Measurements from ENCODE around the gene NRN1L.
"Not testable (repeated sequence)": the region's sequence is repeated elsewhere in the genome, so short reads cannot be mapped to it uniquely, and the experiment has no call there.

The NRN1L gene

DNA sequence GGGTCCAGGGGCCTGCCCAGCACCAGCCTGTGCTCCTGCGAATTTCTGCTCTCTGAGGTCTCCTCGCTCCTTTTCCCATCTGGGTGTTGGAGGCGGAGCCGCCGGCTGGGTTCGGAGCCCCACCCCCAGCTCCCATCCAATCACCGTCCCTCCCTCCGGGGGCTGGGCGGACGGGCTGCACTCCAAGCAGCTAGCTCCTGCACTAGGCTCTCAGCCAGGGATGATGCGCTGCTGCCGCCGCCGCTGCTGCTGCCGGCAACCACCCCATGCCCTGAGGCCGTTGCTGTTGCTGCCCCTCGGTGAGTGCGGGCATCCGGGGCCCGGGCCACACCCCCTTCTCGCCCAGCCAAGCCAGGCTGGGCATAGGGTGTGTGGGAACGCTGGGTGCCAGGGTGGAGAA lies at the start of gene NRN1L:
Gene NRN1L (plus strand): TSS at position 202 of the 400 bp plus-strand sequence. CDS start 19 bp downstream, at position 221.
- peak; percentile 60 for DNase-seq

GRCh38 chr16:67837190-67837589 lies 47.5 kb upstream of the NRN1L start:
- DNase-seq, result not testable (repeated sequence)

GRCh38 chr16:67837811-67838210 lies 46.9 kb upstream of the NRN1L start:
- DNase-seq, result no peak

DNA sequence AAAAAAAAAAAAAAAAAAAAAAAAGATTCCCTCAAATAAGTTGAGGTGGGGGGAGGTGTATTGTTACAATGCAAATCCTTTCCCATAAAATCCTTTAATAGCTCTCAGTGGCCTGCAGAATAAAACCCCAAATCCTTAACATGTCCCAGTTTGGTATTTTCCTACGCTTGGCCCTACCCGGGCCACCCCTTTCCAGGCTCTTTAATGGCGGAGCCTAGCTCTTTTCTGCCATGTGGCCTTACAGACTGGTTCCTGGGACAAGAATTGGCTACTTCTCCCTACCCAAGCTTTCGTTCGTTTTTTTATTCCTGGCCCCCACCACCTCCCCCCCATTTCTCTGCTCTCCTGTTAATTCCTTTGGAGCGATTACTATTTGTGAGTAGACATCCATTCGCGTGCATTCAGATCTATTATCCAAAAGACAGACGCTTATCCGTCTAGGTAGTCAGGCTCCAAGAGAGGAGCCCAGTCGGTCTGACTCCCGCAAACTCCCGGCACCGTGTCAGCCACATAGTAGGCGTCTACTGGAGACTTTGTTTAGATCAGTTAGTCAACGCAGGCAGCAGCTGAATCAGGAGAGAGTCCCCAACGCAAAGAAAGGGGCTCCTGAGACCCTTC lies 43.4 kb upstream of the NRN1L start:
- DNase-seq, result no peak

- DNase-seq, result peak; percentile 94
Measured at GRCh38 chr16:67841816-67842508, 42.7 kb upstream of the NRN1L start, which contains the start of gene THAP11. THAP11 (plus strand) TSS chr16:67842320; CDS start chr16:67842555, 235 bp downstream.

DNA sequence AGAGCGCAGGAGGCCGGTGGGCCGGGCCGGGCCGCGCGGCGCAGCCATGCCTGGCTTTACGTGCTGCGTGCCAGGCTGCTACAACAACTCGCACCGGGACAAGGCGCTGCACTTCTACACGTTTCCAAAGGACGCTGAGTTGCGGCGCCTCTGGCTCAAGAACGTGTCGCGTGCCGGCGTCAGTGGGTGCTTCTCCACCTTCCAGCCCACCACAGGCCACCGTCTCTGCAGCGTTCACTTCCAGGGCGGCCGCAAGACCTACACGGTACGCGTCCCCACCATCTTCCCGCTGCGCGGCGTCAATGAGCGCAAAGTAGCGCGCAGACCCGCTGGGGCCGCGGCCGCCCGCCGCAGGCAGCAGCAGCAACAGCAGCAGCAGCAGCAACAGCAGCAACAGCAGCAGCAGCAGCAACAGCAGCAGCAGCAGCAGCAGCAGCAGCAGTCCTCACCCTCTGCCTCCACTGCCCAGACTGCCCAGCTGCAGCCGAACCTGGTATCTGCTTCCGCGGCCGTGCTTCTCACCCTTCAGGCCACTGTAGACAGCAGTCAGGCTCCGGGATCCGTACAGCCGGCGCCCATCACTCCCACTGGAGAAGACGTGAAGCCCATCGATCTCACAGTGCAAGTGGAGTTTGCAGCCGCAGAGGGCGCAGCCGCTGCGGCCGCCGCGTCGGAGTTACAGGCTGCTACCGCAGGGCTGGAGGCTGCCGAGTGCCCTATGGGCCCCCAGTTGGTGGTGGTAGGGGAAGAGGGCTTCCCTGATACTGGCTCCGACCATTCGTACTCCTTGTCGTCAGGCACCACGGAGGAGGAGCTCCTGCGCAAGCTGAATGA lies 42.0 kb upstream of the NRN1L start:
- peak; percentile 70 for DNase-seq

DNA sequence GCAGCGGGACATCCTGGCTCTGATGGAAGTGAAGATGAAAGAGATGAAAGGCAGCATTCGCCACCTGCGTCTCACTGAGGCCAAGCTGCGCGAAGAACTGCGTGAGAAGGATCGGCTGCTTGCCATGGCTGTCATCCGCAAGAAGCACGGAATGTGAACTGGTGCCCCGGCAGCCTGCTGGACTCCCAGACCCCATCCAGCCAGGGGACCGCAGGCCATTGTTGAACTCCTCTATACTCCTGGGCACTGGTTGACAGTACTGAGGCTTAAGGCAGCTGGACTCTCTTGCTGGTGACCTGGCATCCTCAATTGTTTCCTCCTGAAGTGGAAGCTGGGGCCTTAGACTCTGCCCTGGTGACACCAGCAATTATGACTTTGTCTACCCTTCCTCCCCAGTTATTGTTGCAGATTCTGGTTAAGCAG lies 41.3 kb upstream of the NRN1L start:
- peak; percentile 62 for DNase-seq

DNA sequence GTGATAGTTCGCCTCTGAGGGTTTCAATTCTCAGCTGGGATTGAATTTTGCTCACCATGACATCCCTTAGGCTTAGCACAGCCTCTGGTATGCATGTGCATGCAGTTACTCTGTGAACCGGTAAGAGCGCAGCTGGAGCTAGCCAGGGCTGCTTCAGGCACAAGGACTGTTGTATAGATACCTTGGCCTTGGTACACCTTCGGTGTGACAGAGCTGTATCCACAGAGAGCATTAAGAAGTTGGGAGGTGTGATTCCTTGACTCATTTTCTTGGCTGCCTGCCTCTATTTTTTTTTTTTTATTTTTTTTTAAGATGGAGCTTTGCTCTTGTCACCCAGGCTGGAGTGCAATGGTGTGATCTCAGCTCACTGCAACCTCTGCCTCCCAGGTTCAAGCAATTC lies 40.2 kb upstream of the NRN1L start:
- DNase-seq, result no peak

DNA sequence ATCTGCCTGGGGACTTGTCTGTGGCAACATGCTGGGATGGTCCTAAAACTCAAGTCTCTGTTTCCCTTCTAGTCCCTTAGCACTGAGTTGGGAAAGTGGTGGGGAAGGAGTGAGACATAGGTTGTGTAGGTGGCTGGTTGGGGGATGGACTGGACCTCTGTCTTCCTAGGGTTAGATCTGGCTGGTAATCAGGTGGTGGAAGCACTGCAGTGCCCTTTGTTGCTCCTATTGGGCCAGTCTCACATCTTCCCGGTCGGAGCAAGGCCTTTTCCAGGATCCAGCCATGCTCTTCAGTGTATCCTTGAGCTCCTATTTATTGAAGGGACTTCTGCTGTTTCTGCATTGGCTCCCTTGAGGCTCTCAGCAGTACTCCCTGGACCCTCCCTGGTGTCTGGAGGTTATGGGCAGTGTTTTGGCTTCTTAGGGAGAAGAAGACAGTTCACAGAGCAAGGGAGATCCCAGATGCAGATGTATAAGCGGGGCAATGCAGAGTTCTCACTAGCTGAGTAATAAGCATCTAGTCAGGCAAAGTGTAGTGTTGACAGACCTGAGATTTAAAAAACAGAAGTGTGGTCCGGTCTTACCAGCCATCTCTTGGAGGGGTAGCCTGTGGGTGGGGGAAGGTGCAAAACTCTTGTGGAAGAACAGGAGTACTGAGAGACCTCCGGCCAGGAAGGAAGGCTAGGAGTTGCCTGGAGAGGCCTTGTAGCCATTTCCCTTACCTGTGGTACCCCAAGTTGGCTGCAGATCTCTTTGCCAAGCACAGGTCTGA lies 39.2 kb upstream of the NRN1L start:
- DNase-seq, result no peak

- DNase-seq, result no peak
Measured at GRCh38 chr16:67846063-67846319, 38.7 kb upstream of the NRN1L start.

GRCh38 chr16:67846320-67847063 lies 38.2 kb upstream of the NRN1L start, which contains the start of gene NUTF2:
NUTF2 (plus strand) TSS chr16:67846933; CDS start chr16:67865131, 18,198 bp downstream.
- DNase-seq, result peak; percentile 96

- peak; percentile 72 for DNase-seq
Measured at GRCh38 chr16:67847064-67847861, 37.4 kb upstream of the NRN1L start, which contains the start of gene CENPT. CENPT (minus strand) TSS chr16:67847693; CDS start chr16:67833859, 13,834 bp downstream.

GRCh38 chr16:67848118-67848517 lies 36.6 kb upstream of the NRN1L start:
- DNase-seq, result no peak

GRCh38 chr16:67853670-67854069 lies 31.0 kb upstream of the NRN1L start:
- DNase-seq, result no peak

GRCh38 chr16:67855789-67856188 lies 28.9 kb upstream of the NRN1L start:
- no peak for DNase-seq

- peak; percentile 32 for DNase-seq
Measured at GRCh38 chr16:67856927-67857546, 27.6 kb upstream of the NRN1L start.

DNA sequence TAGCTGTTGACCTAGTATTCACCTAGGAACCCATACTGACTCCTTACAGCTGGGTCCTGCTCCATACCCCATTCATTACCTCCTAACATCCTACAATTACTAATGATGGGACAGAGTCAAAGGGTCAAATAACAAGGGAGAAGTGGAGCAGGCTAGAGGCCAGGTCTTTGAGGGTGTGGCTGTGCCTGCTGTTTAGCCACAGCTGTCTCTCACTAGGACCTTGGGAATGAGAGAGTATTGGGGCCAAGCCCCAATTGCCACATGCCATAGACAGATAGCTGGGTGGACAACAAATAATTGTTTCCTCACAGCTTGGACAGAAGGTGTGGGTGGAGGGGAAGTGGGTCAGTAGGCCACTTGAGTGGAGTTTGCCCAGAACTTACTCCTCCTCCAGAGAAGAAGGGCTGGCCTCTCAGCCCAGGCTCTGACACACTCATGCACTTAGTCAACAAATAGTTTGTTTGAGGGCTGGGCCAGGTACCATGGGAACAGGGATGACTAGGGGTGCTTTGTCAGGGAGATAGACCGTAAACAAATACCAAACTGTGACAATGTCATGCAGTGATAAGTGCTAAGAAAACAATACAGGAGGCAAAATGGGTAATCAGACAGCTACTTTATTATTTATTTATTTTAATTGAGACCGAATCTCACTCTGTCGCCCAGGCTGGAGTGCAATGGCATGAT lies 27.0 kb upstream of the NRN1L start:
- DNase-seq, result peak; percentile 81

- no peak for DNase-seq
Measured at GRCh38 chr16:67858500-67858899, 26.2 kb upstream of the NRN1L start.

- DNase-seq, result no peak
Measured at GRCh38 chr16:67860589-67861398, 23.9 kb upstream of the NRN1L start.

All from NCI-H69 (cell line).